ENCODE data around the gene NUMBL.

Gene NUMBL

GRCh38 chr19:40716482-40717324, 26.3 kb upstream of the NUMBL start, which contains the start of the genes COQ8B and ITPKC:
COQ8B (minus strand) TSS chr19:40716886; CDS start chr19:40714632, 2,254 bp downstream.
ITPKC (plus strand) TSS chr19:40717112; CDS start chr19:40717136, 24 bp downstream.
- peak; percentile 100 for DNase-seq (ENCODE audit: low read depth in 2 of 2)

GRCh38 chr19:40716031-40716481, 25.6 kb upstream of the NUMBL start:
- DNase-seq (ENCODE audit: low read depth in 2 of 2), result peak; percentile 43 to 44

- peak; percentile 83 to 84 for DNase-seq (ENCODE audit: low read depth in 2 of 2)
Measured at GRCh38 chr19:40714441-40715299, 24.2 kb upstream of the NUMBL start.

GRCh38 chr19:40713939-40714338, 23.5 kb upstream of the NUMBL start:
- DNase-seq (ENCODE audit: low read depth in 2 of 2), result no peak

- DNase-seq (ENCODE audit: low read depth in 2 of 2), result no peak
Measured at GRCh38 chr19:40709817-40710216, 19.4 kb upstream of the NUMBL start.

GRCh38 chr19:40707615-40708014, 17.2 kb upstream of the NUMBL start:
- no peak for DNase-seq (ENCODE audit: low read depth in 2 of 2)

- DNase-seq (ENCODE audit: low read depth in 2 of 2), result no peak
Measured at GRCh38 chr19:40705950-40706619, 15.6 kb upstream of the NUMBL start.

GRCh38 chr19:40705362-40705651, 14.9 kb upstream of the NUMBL start:
- DNase-seq (ENCODE audit: low read depth in 2 of 2), result no peak

- DNase-seq (ENCODE audit: low read depth in 2 of 2), result no peak
Measured at GRCh38 chr19:40704491-40705361, 14.3 kb upstream of the NUMBL start.

- no peak for DNase-seq (ENCODE audit: low read depth in 2 of 2)
Measured at GRCh38 chr19:40703029-40703755, 12.7 kb upstream of the NUMBL start.

- no peak for DNase-seq (ENCODE audit: low read depth in 2 of 2)
Measured at GRCh38 chr19:40702337-40703012, 12.0 kb upstream of the NUMBL start.

GRCh38 chr19:40701758-40702157, 11.3 kb upstream of the NUMBL start:
- DNase-seq (ENCODE audit: low read depth in 2 of 2), result no peak

- no peak for DNase-seq (ENCODE audit: low read depth in 2 of 2)
Measured at GRCh38 chr19:40700083-40700482, 9.6 kb upstream of the NUMBL start.

- DNase-seq (ENCODE audit: low read depth in 2 of 2), result no peak
Measured at GRCh38 chr19:40697007-40697406, 6.6 kb upstream of the NUMBL start.

- DNase-seq (ENCODE audit: low read depth in 2 of 2), result no peak
Measured at GRCh38 chr19:40695881-40696280, 5.4 kb upstream of the NUMBL start.

- DNase-seq (ENCODE audit: low read depth in 2 of 2), result no peak
Measured at GRCh38 chr19:40693896-40694295, 3.4 kb upstream of the NUMBL start.

GRCh38 chr19:40693150-40693788, 2.8 kb upstream of the NUMBL start:
- no peak for DNase-seq (ENCODE audit: low read depth in 2 of 2)

- DNase-seq (ENCODE audit: low read depth in 2 of 2), result no peak
Measured at GRCh38 chr19:40692212-40692551, 1.7 kb upstream of the NUMBL start.

- no peak for DNase-seq (ENCODE audit: low read depth in 2 of 2)
Measured at GRCh38 chr19:40691421-40692211, 1.2 kb upstream of the NUMBL start.

Data from stimulated activated CD8-positive, alpha-beta memory T cell treated with anti-CD3 and anti-CD28 coated beads, Interleukin-7, amount 100 ng/mL, for 1 hour (primary cell).